GM19372 (cell line): ENCODE results near the gene TPO.
"Not testable (repeated sequence)": the region's sequence is repeated elsewhere in the genome, so short reads cannot be mapped to it uniquely, and the experiment has no call there.

ENCODE experiments used
- ATAC-seq: cut with Tn5 transposase; IDR thresholded peaks from one replicate; pipeline ENCODE4 v1.9.1; 2021; ENCODE audit warnings: mild to moderate bottlenecking, low read depth, moderate library complexity; ENCODE audit not compliant: unreplicated experiment

TPO gene

GRCh38 chr2:1403565-1403964, 9.7 kb upstream of the TPO start:
- ATAC-seq = no peak

DNA sequence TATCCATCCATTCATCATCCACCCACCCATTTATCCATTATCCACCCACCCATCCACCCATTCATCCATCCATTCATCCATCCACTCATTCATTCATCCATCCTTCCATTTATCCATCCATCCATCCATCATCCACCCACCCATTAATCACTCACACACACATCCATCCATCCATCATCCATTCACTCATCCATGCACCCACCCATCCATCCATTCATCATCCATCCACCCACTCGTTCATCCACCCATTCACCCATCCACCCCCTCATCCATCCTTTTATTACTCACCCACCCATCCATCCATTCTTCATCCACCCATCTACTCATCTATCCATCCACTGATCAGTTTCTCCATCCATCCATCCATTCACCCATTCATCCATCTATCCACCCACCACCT, 8.1 kb upstream of the TPO start:
- ATAC-seq = no peak

GRCh38 chr2:1405967-1406366, 7.3 kb upstream of the TPO start:
- ATAC-seq = no peak

DNA sequence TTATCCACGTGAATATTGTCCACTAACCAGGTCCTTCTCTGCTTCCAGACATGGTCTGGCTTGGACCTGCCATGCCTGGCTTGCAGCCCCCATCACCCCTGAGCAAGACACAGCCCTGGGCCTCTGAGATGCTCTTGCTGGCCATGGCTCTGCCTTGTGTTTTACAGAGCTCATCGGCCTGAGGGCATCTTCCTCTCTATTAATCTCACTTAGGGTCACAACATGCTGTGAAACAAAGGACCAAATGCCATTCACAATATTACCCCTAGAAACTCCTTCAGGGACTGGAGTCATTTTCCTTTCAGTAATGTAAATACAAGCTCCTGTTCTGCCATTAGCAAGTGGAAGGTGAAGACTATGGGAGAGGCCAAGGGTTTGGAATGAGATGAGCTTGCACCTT, 6.8 kb upstream of the TPO start:
- no peak for ATAC-seq

DNA sequence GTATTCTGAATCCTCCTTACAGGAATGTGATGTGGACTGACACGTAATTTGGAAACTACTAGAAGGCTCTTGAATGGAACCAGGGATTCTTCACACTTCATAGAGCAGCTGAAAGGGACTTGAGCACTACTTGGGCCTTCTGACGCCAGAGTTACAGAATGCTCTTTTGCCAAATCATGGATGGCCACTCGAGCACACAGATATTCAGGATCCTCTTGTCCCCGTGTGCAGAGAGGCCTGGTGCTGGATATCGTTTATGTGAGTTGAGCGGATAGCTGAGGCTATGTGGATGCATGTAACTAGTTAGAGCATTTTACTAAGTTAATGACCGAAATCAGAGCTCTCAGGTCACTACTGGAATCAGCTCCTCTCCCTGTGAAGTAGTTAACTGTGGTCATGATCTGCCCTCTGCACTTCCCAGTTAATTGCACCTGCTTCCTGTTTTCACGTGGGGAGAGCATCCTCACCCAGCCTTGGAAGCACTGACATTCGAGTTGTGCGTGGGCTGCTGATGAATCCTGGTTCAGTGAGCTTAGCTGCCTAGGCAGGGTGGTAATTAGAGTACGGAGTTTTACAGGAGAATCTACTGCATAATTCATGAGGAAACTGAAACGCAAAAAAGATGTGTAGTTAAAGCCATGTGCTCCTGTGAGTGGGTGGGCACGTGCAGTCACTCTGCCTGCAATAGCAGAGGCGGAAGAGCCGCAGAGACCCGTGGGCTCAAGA, 5.2 kb upstream of the TPO start:
- no peak for ATAC-seq

DNA sequence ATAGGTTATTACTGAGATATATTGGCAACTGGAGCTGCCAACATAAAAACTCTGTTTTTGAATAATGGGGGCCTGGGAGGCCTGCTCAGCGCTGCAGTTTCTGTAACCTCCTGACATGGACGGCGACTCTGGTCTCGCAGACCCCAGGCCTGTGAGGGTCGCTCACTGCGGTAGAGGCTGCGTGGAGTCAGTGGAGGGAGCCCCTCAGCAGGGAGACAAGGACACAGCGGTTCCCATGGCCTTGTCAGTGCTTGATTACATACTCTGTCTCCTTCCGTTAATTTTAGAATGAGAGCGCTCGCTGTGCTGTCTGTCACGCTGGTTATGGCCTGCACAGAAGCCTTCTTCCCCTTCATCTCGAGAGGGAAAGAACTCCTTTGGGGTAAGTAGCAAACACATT, 858 bp downstream of the TPO start:
- ATAC-seq = no peak

DNA sequence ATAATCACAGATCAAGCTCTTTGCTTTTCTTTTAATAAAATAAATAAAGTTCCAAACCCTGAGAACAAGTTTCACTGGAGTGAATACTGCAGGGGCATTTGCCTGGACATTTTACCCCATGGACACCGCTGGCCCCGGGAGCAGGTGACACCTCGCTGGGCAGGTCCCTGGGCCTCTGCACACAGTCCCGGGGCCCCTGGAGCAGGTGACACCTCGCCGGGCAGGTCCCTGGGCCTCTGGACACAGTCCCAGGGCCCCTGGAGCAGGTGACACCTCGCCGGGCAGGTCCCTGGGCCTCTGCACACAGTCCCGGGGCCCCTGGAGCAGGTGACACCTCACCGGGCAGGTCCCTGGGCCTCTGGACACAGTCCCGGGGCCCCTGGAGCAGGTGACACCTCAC, 1.6 kb downstream of the TPO start:
- not testable (repeated sequence) for ATAC-seq

GRCh38 chr2:1415501-1415900, 2.2 kb downstream of the TPO start:
- no peak for ATAC-seq

DNA sequence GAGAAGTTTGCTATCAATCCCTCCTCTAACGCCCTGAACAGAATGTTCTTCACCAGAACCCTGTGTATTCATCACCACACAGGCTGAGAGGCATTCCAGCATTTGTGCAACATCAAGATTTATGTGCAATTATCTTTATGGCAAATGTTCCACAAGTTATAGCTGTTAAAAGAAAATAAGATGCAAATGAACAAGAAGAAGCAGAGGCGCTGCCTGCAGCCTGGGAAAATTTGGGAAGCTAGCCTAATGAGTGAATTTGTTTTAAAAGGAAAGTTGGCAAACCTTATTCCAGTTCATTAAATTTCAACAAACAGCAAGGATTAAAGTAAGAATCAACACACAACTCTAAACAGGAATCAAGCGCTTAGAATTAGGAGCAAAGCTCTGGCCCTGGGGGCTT, 5.3 kb downstream of the TPO start:
- no peak for ATAC-seq

DNA sequence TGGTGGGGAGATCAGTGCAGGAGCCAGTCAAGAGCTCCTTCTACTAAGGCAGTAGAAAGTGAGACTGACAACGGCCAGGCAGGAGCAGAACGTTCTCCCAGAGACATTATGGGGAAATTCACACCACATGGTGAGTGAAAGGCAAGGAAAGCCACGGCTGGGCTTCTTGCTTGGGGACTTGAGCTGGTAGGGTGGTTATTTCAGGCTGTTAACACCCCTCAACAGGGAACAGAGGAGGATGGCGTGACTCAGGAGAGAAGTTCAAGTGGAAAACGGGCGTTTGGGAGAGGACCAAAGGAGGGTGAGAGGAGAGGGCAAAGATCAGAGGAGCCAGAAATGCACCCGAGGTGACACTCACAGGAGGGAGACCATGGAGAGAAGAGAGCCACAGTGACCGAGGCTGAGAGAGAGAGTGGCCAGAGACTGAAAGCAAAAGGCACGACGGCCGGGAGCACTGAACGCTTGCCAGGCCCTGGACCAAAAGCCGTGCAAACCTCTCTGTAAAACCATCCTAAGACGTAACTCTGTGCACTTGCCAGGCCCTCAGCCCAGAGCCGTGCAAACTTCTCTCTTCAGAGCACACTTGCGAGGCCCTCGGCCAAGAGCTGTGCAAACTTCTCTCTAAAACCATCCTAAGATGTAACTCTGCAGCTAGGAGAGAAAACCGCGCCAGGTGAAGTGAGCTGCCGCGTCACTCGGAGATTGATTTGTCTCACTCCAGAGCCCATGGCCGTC, 7.7 kb downstream of the TPO start:
- no peak for ATAC-seq

DNA sequence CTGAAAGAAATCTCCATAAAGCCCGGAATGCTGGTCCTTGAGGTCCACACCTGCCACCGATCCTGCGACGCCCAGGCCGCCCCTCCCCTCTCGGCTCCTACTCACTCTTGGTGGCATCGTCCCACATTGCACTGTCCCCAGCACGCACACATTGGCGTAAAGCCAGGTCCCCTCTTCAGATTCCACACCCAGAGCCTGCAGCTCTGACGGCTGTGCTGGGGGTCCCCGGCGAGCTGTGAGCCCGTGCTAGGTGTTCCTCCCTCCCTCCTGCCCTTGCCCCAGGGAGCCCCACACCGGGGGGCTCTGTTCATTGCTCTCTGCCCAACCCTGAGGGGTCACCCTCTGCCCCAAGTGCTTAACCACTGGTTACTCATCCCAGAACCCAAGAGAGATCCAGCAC, 8.5 kb downstream of the TPO start:
- no peak for ATAC-seq

GRCh38 chr2:1422131-1422530, 8.9 kb downstream of the TPO start:
- no peak for ATAC-seq

- no peak for ATAC-seq
These were observed 9.5 kb downstream of the TPO start for GRCh38 chr2:1422716-1423285.

DNA sequence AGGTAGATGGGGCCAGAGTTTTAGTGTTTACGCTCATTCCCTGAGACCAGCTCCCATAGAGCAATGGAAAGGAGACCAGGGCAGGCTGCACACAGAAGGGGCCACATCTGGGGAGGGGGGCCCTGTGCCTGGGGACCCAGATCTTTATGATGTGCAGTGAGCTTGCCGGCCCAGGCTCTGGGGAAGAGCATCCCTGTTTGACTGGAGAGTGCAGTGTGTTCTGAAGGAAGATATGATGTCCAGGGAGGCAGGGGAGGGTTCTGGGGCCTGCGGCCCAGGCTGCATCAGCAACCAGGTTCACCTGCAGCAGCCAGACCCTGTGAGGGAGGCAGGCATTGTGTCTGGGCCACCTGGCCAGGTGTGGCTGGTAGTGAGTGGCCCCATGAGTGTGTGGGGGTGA, 13.8 kb downstream of the TPO start:
- ATAC-seq = no peak

DNA sequence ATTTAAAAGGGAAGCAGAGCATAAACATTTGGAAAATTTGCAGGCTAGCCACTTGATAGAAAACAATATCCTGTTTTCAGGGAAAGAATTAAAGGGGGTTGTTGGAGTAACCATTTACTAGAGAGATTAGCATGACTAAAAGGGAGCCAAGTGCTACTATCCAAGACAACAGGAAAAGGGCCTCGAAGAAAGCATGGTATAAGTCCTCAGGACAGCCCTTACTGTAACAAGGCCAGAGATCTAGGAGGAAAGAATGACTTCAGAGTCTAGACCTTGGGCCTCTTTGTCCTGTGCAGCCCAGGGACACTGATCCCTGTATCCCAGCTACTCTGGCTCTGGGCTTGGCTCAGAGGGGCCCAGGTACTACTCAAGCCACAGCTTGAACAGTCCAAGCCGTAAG, 16.6 kb downstream of the TPO start:
- ATAC-seq = no peak

- no peak for ATAC-seq
These were observed 17.2 kb downstream of the TPO start for GRCh38 chr2:1430491-1430890.

DNA sequence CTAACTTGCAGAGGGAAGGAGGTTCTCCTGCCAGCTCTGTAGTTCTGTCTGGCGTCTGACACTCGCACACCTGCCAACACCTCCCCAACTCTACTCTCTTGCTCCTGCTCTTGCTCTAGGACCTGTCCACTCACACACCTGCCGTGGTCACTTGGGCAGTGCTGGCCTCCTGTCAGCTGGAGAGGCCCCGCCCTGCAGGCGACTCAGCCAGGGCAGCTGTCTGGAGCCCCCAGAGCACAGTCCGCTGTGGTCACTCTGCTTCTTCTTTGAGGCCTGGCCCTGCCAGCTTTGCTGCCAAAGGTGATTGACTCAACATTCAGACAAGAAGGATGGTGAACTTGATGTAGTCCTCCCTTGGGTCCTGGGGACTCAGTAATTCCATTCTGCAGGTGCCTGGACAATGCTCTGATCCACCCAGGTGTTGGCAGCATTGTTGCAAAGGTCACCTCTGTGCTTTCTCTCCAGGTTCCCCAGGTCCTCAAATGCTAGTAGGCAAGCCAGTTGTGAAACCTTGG, 18.7 kb downstream of the TPO start:
- ATAC-seq = no peak

DNA sequence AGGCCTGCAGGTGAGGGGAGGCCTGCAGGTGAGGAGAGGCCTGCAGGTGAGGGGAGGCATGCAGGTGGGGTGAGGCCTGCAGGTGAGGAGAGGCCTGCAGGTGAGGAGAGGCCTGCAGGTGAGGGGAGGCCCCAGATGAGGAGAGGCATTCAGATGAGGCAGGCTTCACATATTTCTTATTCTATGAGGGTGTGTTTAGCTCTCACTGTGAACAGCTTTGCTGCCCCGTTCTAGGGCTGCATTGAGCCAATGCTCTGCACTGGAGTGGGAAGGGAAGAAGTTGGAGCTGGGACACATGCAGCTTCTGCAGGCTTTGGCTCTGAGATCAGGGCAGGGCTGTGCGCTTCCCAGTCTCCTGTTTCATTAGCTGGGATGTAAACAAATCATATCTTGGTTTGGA, 19.5 kb downstream of the TPO start:
- no peak for ATAC-seq

DNA sequence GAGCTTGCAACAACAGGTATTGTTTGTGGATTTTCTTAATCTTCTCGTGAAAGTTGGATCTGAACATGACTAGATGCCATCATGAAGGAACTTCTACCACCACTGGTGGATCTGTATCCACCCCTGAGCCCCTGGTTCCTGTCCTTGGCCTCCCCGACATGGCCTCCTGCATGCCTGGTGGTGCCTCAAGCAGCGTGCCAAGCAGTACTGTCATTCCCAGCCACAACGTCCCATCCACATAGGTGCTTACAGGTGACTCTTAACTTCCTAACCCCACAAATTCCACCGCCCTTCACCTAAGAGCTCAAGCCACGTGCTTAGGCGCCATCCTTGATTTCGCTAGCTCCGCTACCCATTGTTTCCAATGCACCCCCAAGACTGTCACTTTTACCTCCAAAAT, 23.1 kb downstream of the TPO start:
- no peak for ATAC-seq

DNA sequence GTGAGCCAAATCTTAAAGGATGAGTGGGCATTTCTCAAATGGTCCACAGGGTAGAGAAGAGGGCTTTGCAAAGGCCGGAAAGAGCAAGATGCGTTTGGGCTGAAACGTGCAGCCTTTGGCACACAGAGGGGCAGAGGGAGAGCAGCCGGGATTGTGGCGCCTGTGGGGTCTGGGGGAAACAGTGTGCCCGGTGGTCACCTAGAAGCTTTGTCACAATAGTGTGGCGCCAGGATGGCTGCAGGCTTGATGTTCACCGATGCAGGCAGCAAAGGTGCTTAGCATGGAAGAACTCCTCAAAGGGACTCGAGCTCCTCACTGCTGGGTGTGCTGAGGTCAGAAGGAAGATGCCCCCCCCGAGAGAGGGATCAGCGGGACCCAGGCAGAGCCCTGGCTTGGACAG, 23.8 kb downstream of the TPO start:
- ATAC-seq = no peak

DNA sequence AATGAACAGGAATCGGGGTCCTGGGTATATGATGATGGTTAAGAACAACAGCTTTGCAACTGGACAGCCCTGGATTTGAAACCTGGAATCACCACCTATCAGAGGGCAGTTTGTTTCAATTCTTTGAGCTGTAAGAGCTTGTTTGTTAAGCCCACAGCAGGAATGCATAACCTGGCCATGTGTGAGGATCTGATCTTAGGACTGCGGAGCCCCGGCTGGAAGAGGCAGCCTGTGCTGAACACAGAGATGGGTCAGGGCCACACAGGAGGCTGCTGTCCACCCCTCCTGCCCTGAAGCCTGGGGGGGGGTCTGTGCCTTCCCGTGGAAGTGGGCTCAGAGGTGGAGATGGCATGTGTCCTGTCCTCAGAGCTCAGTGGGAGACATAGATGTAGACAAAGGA, 24.3 kb downstream of the TPO start:
- no peak for ATAC-seq

DNA sequence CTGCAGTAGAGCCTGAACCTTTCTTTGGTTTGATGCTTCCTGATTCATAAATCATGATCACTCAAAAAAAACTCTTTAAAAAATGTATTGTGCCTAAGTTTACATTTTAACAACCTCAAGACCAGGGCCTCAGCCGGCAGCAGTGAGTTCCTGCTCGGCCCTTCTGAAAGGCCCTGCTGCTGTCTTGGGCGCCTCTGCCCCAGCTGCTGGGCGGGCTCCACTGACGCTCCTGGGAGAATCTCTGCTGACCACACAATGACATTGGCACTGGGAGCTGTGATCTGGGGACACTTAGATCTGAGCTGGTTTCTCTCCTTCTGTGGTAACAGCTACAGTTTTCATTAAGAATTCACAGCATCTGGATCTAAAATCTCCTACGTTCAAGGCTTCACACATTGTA, 25.7 kb downstream of the TPO start:
- no peak for ATAC-seq
